Measurements from ENCODE around the gene TJP3. TPM values are rescaled to one million over a fixed set of nuclear protein-coding genes. Genes with fewer than 3 reads are reported as not detected.

Gene TJP3
- total and polyA plus RNA-seq, 7 experiments from 2014 or later: 1.2 to 20.1 (median 16.1) TPM

DNA sequence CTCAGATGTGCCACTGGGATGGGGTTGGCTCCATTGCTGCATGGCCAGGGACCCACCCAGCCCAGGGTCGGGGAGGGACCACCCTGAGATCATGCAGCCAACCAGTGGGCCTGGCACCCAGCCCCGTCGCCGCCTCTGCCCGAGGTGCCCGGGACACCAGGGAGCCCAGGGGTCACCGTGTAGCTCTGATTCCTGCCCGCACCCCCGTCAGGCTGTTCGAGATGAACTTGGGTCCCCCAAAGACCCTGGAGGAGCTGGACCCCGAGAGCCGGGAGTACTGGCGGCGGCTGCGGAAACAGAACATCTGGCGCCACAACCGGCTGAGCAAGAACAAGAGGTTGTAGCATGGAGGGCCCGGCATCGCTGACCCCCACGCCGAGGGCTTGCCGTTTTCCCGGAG is 58.9 kb downstream of the TJP3 start:
- intact Hi-C loops (cut with micrococcal nuclease): loop anchor here in 1 of 2 donors (10.0 kb wide), 1 partner anchor 212 kb away; the partner anchor contains the start of gene MFSD12
- peaks cover 0 to 13% (median 11%) of the 10 kb centered on the region in 5 donors for H3K36me3 Mint-ChIP-seq
- H3K27me3 ChIP-seq (ENCODE audit: control insufficient read depth in 2 of 2, insufficient read depth in 2 of 2, low read length in 2 of 2): no peaks in the 10 kb centered on the region
- POLR2A ChIA-PET: interaction anchor here (0.7 kb wide), 1 partner anchor 610 kb away, joined by 3 read pairs; no protein-coding TSS in a partner anchor
- peaks cover 0 to 5% (median 0%) of the 10 kb centered on the region in 5 donors for H3K27me3 Mint-ChIP-seq
- CTCF ChIA-PET: no interaction called here
- H3K27ac ChIP-seq (ENCODE audit: low read depth, low read length): no peak overlapping the region
- peaks cover 0 to 48% (median 7%) of the 10 kb centered on the region in 3 experiments for H3K36me3 ChIP-seq (ENCODE audit: control insufficient read depth in 2 of 3, insufficient read depth in 3 of 3, low read length in 3 of 3)
- no peak overlapping the region for H3K4me3 ChIP-seq (ENCODE audit: low read length)
- DNase-seq (no peak), ATAC-seq (no peak)
- peaks cover 6 to 14% of the 10 kb centered on the region in 2 donors for H3K4me1 ChIP-seq (ENCODE audit: control insufficient read depth in 2 of 2, insufficient read depth in 2 of 2, low read length in 2 of 2)
- peak overlapping the region in 3 of 10 donors; percentile 35 to 72 (median 51) for H3K4me3 Mint-ChIP-seq
- H3K9me3 Mint-ChIP-seq: peaks cover 0 to 9% (median 0%) of the 10 kb centered on the region in 11 donors
- no peaks in the 10 kb centered on the region for H3K9me3 ChIP-seq (ENCODE audit: control insufficient read depth in 2 of 3, low read length in 3 of 3)
- peaks cover 5 to 24% (median 17%) of the 10 kb centered on the region in 7 donors for H3K4me1 Mint-ChIP-seq
- H3K27ac Mint-ChIP-seq: peak overlapping the region in 1 of 9 donors; percentile 82

DNA sequence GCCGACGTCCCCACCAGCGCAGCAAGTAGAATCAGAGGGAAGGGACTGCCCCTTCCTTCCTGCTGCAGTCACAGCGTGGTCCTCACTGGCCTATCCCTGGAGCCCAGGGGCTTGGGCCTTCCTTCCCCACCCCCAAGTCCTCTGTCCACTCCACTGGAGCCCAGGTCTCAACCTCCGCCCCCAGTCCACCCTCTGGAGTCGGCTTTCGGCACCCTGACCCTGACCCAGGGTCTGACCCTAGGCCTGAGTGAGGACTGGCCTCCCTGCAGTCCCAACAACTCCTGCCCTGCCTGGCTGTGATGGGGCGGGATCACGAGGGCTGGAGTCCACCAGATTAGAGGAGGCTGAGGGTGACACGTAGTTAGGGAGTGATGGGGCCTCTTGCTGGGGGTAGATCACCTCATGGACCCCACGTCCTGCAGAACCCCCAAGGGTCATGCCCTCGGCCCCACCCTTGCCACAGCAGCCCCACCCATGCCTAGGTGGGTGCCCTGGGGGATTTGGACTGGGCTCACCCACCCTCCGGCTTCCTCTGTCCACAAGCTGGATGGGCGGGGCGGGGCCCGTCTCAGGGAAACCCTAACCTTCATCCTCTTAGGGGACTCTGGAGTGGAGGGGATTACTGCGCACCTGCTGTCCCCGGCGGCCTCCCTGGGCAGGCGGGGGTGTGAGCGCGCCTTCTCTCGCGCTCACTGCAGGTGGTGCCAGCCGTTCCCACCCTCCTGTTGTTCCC is 60.0 kb downstream of the TJP3 start:
- Histone ChIP-seq H3K4me3 (ENCODE audit: low read length) (no peak overlapping the region), H3K27me3 (ENCODE audit: control insufficient read depth in 2 of 2, insufficient read depth in 2 of 2, low read length in 2 of 2) (no peaks in the 10 kb centered on the region), H3K4me1 (ENCODE audit: control insufficient read depth in 2 of 2, insufficient read depth in 2 of 2, low read length in 2 of 2) (peaks cover 3 to 11% of the 10 kb centered on the region in 2 donors), H3K9me3 (ENCODE audit: control insufficient read depth in 2 of 3, low read length in 3 of 3) (no peaks in the 10 kb centered on the region), H3K36me3 (ENCODE audit: control insufficient read depth in 2 of 3, insufficient read depth in 3 of 3, low read length in 3 of 3) (peaks cover 0 to 48% (median 7%) of the 10 kb centered on the region in 3 experiments), H3K27ac (ENCODE audit: low read depth, low read length) (no peak overlapping the region)
- Mint-ChIP-seq H3K27me3 (no peaks in the 10 kb centered on the region), H3K9me3 (peaks cover 0 to 4% (median 0%) of the 10 kb centered on the region in 11 donors), H3K4me1 (peaks cover 5 to 13% (median 10%) of the 10 kb centered on the region in 7 donors), H3K36me3 (peaks cover 0 to 11% (median 4%) of the 10 kb centered on the region in 5 donors), H3K27ac (no peak overlapping the region), H3K4me3 (peak overlapping the region in 1 of 10 donors; percentile 14)
- POLR2A ChIA-PET: no interaction called here
- DNase-seq (no peak), ATAC-seq (no peak)
- intact Hi-C loops (cut with micrococcal nuclease): loop anchor here in 1 of 2 donors (10.0 kb wide), 1 partner anchor 213 kb away; the partner anchor contains the start of gene MFSD12
- CTCF ChIA-PET: no interaction called here

DNA sequence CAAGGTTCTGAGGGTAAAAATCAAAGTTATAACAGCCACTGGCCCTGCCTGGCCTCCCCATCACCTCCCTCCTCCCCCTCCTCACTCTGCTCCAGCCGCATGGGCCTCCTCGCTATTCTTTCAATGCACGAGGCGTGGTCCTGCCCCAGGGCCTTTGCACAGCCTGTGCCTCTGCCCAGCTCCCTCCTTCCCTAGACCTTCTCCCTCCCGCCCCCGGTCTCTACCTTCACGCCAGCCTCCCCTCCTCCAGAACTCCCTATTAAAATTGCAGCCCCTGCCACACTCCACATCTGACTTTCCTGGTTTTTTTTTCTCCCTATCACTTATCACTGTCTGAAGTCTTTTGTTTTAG is 60.5 kb downstream of the TJP3 start:
- Mint-ChIP-seq H3K9me3 (peaks cover 0 to 4% (median 0%) of the 10 kb centered on the region in 11 donors), H3K27ac (peak overlapping the region in 1 of 9 donors; percentile 53), H3K36me3 (peaks cover 0 to 11% (median 4%) of the 10 kb centered on the region in 5 donors), H3K27me3 (no peaks in the 10 kb centered on the region), H3K4me1 (peaks cover 5 to 11% (median 7%) of the 10 kb centered on the region in 7 donors), H3K4me3 (no peak overlapping the region)
- DNase-seq (no peak), ATAC-seq (no peak)
- H3K4me3 ChIP-seq (ENCODE audit: low read length): no peak overlapping the region
- no peak overlapping the region for H3K27ac ChIP-seq (ENCODE audit: low read depth, low read length)
- H3K27me3 ChIP-seq (ENCODE audit: control insufficient read depth in 2 of 2, insufficient read depth in 2 of 2, low read length in 2 of 2): no peaks in the 10 kb centered on the region
- H3K36me3 ChIP-seq (ENCODE audit: control insufficient read depth in 2 of 3, insufficient read depth in 3 of 3, low read length in 3 of 3): peaks cover 0 to 48% (median 7%) of the 10 kb centered on the region in 3 experiments
- no peaks in the 10 kb centered on the region for H3K9me3 ChIP-seq (ENCODE audit: control insufficient read depth in 2 of 3, low read length in 3 of 3)
- H3K4me1 ChIP-seq (ENCODE audit: control insufficient read depth in 2 of 2, insufficient read depth in 2 of 2, low read length in 2 of 2): peaks cover 0 to 7% of the 10 kb centered on the region in 2 donors
- ChIA-PET POLR2A (no interaction called here), CTCF (no interaction called here)
- intact Hi-C loops (cut with micrococcal nuclease): loop anchor here in 1 of 2 donors (10.0 kb wide), 1 partner anchor 214 kb away; the partner anchor contains the start of gene MFSD12

DNA sequence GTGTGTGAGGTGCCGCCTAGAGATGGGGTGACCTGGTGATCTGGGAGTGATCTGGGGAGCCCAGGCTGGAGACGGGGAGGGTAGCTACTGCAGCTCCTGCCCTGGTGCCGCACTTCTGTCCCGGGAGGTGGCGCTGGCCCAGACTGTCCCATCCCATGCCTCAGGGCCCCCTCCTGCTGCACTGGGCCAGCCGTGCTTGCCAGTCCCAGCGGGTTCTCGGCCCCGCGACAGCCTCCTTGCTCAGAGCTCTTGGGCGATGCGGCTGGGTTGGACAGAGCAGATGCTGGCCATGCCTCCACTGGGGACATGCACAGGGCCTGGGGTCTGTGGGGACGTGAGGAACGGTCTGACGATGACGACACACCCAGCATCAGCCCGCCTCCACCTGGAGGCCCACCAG is 61.3 kb downstream of the TJP3 start:
- peaks cover 0 to 48% (median 7%) of the 10 kb centered on the region in 3 experiments for H3K36me3 ChIP-seq (ENCODE audit: control insufficient read depth in 2 of 3, insufficient read depth in 3 of 3, low read length in 3 of 3)
- Mint-ChIP-seq H3K4me3 (no peak overlapping the region), H3K4me1 (peaks cover 5 to 14% (median 7%) of the 10 kb centered on the region in 7 donors), H3K27me3 (no peaks in the 10 kb centered on the region), H3K9me3 (peaks cover 0 to 4% (median 0%) of the 10 kb centered on the region in 11 donors), H3K36me3 (peaks cover 0 to 11% (median 4%) of the 10 kb centered on the region in 5 donors), H3K27ac (no peak overlapping the region)
- no peak for ATAC-seq
- ChIA-PET CTCF (interaction anchor here (0.6 to 1.0 kb wide), 2 partner anchors 15 to 64 kb away, joined by 3 read pairs; no protein-coding TSS in a partner anchor), POLR2A (no interaction called here)
- no peak overlapping the region for H3K4me3 ChIP-seq (ENCODE audit: low read length)
- no peaks in the 10 kb centered on the region for H3K27me3 ChIP-seq (ENCODE audit: control insufficient read depth in 2 of 2, insufficient read depth in 2 of 2, low read length in 2 of 2)
- no peaks in the 10 kb centered on the region for H3K9me3 ChIP-seq (ENCODE audit: control insufficient read depth in 2 of 3, low read length in 3 of 3)
- intact Hi-C loops (cut with micrococcal nuclease): loop anchor here in 1 of 2 donors (10.0 kb wide), 1 partner anchor 215 kb away; the partner anchor contains the start of gene MFSD12
- H3K27ac ChIP-seq (ENCODE audit: low read depth, low read length): no peak overlapping the region
- peaks cover 0 to 7% of the 10 kb centered on the region in 2 donors for H3K4me1 ChIP-seq (ENCODE audit: control insufficient read depth in 2 of 2, insufficient read depth in 2 of 2, low read length in 2 of 2)
- DNase-seq: no peak

DNA sequence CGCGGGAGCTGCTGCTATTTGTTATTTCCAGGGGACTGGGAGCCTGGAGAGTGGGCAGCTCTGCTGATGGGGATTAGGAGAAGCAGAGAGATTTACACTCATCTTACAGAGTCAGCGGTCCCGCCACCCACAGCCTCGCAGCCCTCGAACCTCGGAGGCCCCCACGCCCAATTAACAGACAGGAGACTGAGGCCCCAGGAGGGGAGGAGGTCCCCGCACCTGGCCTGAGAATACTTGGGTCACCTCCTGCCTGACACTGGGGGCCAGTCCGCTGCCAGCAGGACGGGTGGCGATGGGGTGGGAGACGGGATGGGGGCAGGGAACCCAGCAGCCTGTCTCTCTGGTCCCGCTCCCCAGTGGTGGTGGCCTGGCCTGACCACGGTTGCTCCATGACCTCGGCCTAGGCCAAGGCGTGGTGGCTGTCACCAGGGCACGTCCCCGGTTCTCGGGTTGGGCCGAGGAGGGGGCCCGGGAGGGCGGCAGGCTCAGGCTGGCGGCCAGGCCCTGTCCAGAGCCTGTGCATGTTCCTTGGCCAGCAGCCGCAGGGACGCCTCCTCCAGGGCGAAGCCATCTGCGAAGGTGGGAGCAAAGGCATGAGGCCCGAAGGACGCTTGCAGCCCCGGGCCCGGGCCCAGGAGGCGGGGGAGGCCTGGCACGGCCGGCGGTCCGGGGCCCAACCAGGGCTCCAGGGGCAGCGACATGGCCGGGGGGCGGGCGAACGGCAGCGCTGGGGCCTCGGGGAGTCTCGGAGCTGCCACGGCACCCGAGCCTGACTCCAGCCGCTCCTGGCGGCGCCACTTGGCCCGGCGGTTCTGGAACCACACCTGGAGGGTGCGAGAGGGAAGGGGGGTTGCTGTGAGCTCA is 62.2 kb downstream of the TJP3 start:
- intact Hi-C loops (cut with micrococcal nuclease): no loop called here
- ChIA-PET CTCF (interaction anchor here (1.0 kb wide), 1 partner anchor 14 kb away, joined by 3 read pairs; no protein-coding TSS in a partner anchor), POLR2A (interaction anchor here (1.6 kb wide), 1 partner anchor 8 kb away, joined by 5 read pairs; the partner anchor contains the start of gene MRPL54)
- H3K27me3 ChIP-seq (ENCODE audit: control insufficient read depth in 2 of 2, insufficient read depth in 2 of 2, low read length in 2 of 2): no peaks in the 10 kb centered on the region
- no peaks in the 10 kb centered on the region for H3K9me3 ChIP-seq (ENCODE audit: control insufficient read depth in 2 of 3, low read length in 3 of 3)
- DNase-seq (no peak), ATAC-seq (no peak)
- Mint-ChIP-seq H3K9me3 (peaks cover 0 to 4% (median 0%) of the 10 kb centered on the region in 11 donors), H3K27ac (no peak overlapping the region), H3K4me3 (no peak overlapping the region), H3K27me3 (no peaks in the 10 kb centered on the region), H3K4me1 (peaks cover 5 to 15% (median 7%) of the 10 kb centered on the region in 7 donors), H3K36me3 (peaks cover 0 to 11% (median 4%) of the 10 kb centered on the region in 5 donors)
- peaks cover 0 to 7% of the 10 kb centered on the region in 2 donors for H3K4me1 ChIP-seq (ENCODE audit: control insufficient read depth in 2 of 2, insufficient read depth in 2 of 2, low read length in 2 of 2)
- H3K36me3 ChIP-seq (ENCODE audit: control insufficient read depth in 2 of 3, insufficient read depth in 3 of 3, low read length in 3 of 3): peaks cover 0 to 42% (median 7%) of the 10 kb centered on the region in 3 experiments
- H3K27ac ChIP-seq (ENCODE audit: low read depth, low read length): no peak overlapping the region
- no peak overlapping the region for H3K4me3 ChIP-seq (ENCODE audit: low read length)

All from naive thymus-derived CD4-positive, alpha-beta T cell (primary cell).